ENCODE measurements around the gene COL11A2. TPM values are rescaled to one million over a fixed set of nuclear protein-coding genes. Genes with fewer than 3 reads are reported as not detected.

COL11A2 gene
- total and polyA plus RNA-seq, 4 donors, result 2.8 to 12.6 (median 7.7) TPM

GRCh38 chr6:33202799-33203198 lies 10.5 kb upstream of the COL11A2 start:
- Histone ChIP-seq H3K4me3 (ENCODE audit: low read depth, low read length) (no peak overlapping the region), H3K27ac (ENCODE audit: low read depth, low read length) (no peak overlapping the region), H3K27me3 (ENCODE audit: control insufficient read depth, insufficient read depth, low read length) (no peaks in the 10 kb centered on the region), H3K9me3 (ENCODE audit: control insufficient read depth, insufficient read depth, low read length) (no peaks in the 10 kb centered on the region), H3K36me3 (ENCODE audit: control insufficient read depth, insufficient read depth, low read length) (peaks cover 28% of the 10 kb centered on the region), H3K4me1 (ENCODE audit: control insufficient read depth, insufficient read depth, low read length) (peaks cover 79% of the 10 kb centered on the region)
- DNase-seq (ENCODE audit: low read depth in 4 of 6, low spot score in 6 of 6), result no peak
- WGBS (ENCODE audit: insufficient coverage), result 94% methylated on average over 6 of the region's 6 CpGs

GRCh38 chr6:33201935-33202334 lies 9.7 kb upstream of the COL11A2 start:
- no peaks in the 10 kb centered on the region for H3K9me3 ChIP-seq (ENCODE audit: control insufficient read depth, insufficient read depth, low read length)
- H3K4me1 ChIP-seq (ENCODE audit: control insufficient read depth, insufficient read depth, low read length), result peaks cover 75% of the 10 kb centered on the region
- H3K4me3 ChIP-seq (ENCODE audit: low read depth, low read length), result peak overlapping the region; percentile 91
- H3K27ac ChIP-seq (ENCODE audit: low read depth, low read length), result no peak overlapping the region
- peaks cover 36% of the 10 kb centered on the region for H3K36me3 ChIP-seq (ENCODE audit: control insufficient read depth, insufficient read depth, low read length)
- DNase-seq (ENCODE audit: low read depth in 4 of 6, low spot score in 6 of 6), result no peak
- H3K27me3 ChIP-seq (ENCODE audit: control insufficient read depth, insufficient read depth, low read length), result no peaks in the 10 kb centered on the region
- WGBS (ENCODE audit: insufficient coverage), result 91% methylated on average over 1 of the region's 6 CpGs

- Histone ChIP-seq H3K9me3 (ENCODE audit: control insufficient read depth, insufficient read depth, low read length) (no peaks in the 10 kb centered on the region), H3K4me3 (ENCODE audit: low read depth, low read length) (peak overlapping the region; percentile 91), H3K4me1 (ENCODE audit: control insufficient read depth, insufficient read depth, low read length) (peaks cover 67% of the 10 kb centered on the region), H3K27ac (ENCODE audit: low read depth, low read length) (peak overlapping the region; percentile 97), H3K27me3 (ENCODE audit: control insufficient read depth, insufficient read depth, low read length) (no peaks in the 10 kb centered on the region), H3K36me3 (ENCODE audit: control insufficient read depth, insufficient read depth, low read length) (peaks cover 42% of the 10 kb centered on the region)
- WGBS (ENCODE audit: insufficient coverage), result 4% methylated on average over 14 of the region's 14 CpGs
- DNase-seq (ENCODE audit: low read depth in 4 of 6, low spot score in 6 of 6), result no peak
Measured at GRCh38 chr6:33201147-33201545, 8.9 kb upstream of the COL11A2 start.

GRCh38 chr6:33200219-33201146 lies 8.2 kb upstream of the COL11A2 start, which contains the start of the genes RXRB and SLC39A7:
Gene RXRB (minus strand): TSS chr6:33200665. CDS start chr6:33200476, 189 bp downstream.
Gene SLC39A7 (plus strand): TSS chr6:33200867. CDS start chr6:33201246, 379 bp downstream.
- WGBS (ENCODE audit: insufficient coverage), result 0% methylated on average over 57 of the region's 68 CpGs

GRCh38 chr6:33199687-33200218 lies 7.5 kb upstream of the COL11A2 start:
- WGBS (ENCODE audit: insufficient coverage), result under 1% methylated on average over 23 of the region's 26 CpGs
- H3K27ac ChIP-seq (ENCODE audit: low read depth, low read length), result peak overlapping the region; percentile 97
- H3K36me3 ChIP-seq (ENCODE audit: control insufficient read depth, insufficient read depth, low read length), result peaks cover 56% of the 10 kb centered on the region
- peak overlapping the region; percentile 91 for H3K4me3 ChIP-seq (ENCODE audit: low read depth, low read length)
- H3K9me3 ChIP-seq (ENCODE audit: control insufficient read depth, insufficient read depth, low read length), result no peaks in the 10 kb centered on the region
- peaks cover 55% of the 10 kb centered on the region for H3K4me1 ChIP-seq (ENCODE audit: control insufficient read depth, insufficient read depth, low read length)
- no peaks in the 10 kb centered on the region for H3K27me3 ChIP-seq (ENCODE audit: control insufficient read depth, insufficient read depth, low read length)
- no peak for DNase-seq (ENCODE audit: low read depth in 4 of 6, low spot score in 6 of 6)

More at GRCh38 chr6:33200219-33201146, 8.2 kb upstream of the COL11A2 start, which contains the start of the genes RXRB and SLC39A7:
- Histone ChIP-seq H3K4me1 (ENCODE audit: control insufficient read depth, insufficient read depth, low read length) (peaks cover 62% of the 10 kb centered on the region), H3K9me3 (ENCODE audit: control insufficient read depth, insufficient read depth, low read length) (no peaks in the 10 kb centered on the region), H3K4me3 (ENCODE audit: low read depth, low read length) (peak within 1 kb of the TSS; percentile 91), H3K36me3 (ENCODE audit: control insufficient read depth, insufficient read depth, low read length) (peaks cover 49% of the 10 kb centered on the region), H3K27ac (ENCODE audit: low read depth, low read length) (peak within 1 kb of the TSS; percentile 97), H3K27me3 (ENCODE audit: control insufficient read depth, insufficient read depth, low read length) (no peaks in the 10 kb centered on the region)
- DNase-seq (ENCODE audit: low read depth in 4 of 6, low spot score in 6 of 6), result peak; percentile 98 to 100 (median 100)

- no peaks in the 10 kb centered on the region for H3K9me3 ChIP-seq (ENCODE audit: control insufficient read depth, insufficient read depth, low read length)
- peaks cover 50% of the 10 kb centered on the region for H3K4me1 ChIP-seq (ENCODE audit: control insufficient read depth, insufficient read depth, low read length)
- peaks cover 64% of the 10 kb centered on the region for H3K36me3 ChIP-seq (ENCODE audit: control insufficient read depth, insufficient read depth, low read length)
- WGBS (ENCODE audit: insufficient coverage), result 50% methylated on average over 2 of the region's 3 CpGs
- no peaks in the 10 kb centered on the region for H3K27me3 ChIP-seq (ENCODE audit: control insufficient read depth, insufficient read depth, low read length)
- H3K4me3 ChIP-seq (ENCODE audit: low read depth, low read length), result peak overlapping the region; percentile 91
- H3K27ac ChIP-seq (ENCODE audit: low read depth, low read length), result no peak overlapping the region
- no peak for DNase-seq (ENCODE audit: low read depth in 4 of 6, low spot score in 6 of 6)
Measured at GRCh38 chr6:33198853-33199436, 6.7 kb upstream of the COL11A2 start.

GRCh38 chr6:33198159-33198852 lies 6.0 kb upstream of the COL11A2 start:
- Histone ChIP-seq H3K4me1 (ENCODE audit: control insufficient read depth, insufficient read depth, low read length) (peaks cover 50% of the 10 kb centered on the region), H3K27me3 (ENCODE audit: control insufficient read depth, insufficient read depth, low read length) (no peaks in the 10 kb centered on the region), H3K9me3 (ENCODE audit: control insufficient read depth, insufficient read depth, low read length) (no peaks in the 10 kb centered on the region), H3K36me3 (ENCODE audit: control insufficient read depth, insufficient read depth, low read length) (peaks cover 65% of the 10 kb centered on the region), H3K4me3 (ENCODE audit: low read depth, low read length) (no peak overlapping the region), H3K27ac (ENCODE audit: low read depth, low read length) (no peak overlapping the region)
- WGBS (ENCODE audit: insufficient coverage), result 80% methylated on average over 4 of the region's 6 CpGs
- DNase-seq (ENCODE audit: low read depth in 4 of 6, low spot score in 6 of 6), result no peak

GRCh38 chr6:33197431-33198048 lies 5.3 kb upstream of the COL11A2 start:
- H3K9me3 ChIP-seq (ENCODE audit: control insufficient read depth, insufficient read depth, low read length), result no peaks in the 10 kb centered on the region
- 20% methylated on average over 9 of the region's 12 CpGs for WGBS (ENCODE audit: insufficient coverage)
- H3K27ac ChIP-seq (ENCODE audit: low read depth, low read length), result no peak overlapping the region
- DNase-seq (ENCODE audit: low read depth in 4 of 6, low spot score in 6 of 6), result peak in 2 of 6 donors; percentile 63 to 65
- no peaks in the 10 kb centered on the region for H3K27me3 ChIP-seq (ENCODE audit: control insufficient read depth, insufficient read depth, low read length)
- H3K4me1 ChIP-seq (ENCODE audit: control insufficient read depth, insufficient read depth, low read length), result peaks cover 55% of the 10 kb centered on the region
- H3K36me3 ChIP-seq (ENCODE audit: control insufficient read depth, insufficient read depth, low read length), result peaks cover 57% of the 10 kb centered on the region
- H3K4me3 ChIP-seq (ENCODE audit: low read depth, low read length), result no peak overlapping the region
